H1 (cell line): ENCODE measurements around the gene PIAS1.
"Not testable (repeated sequence)": the region's sequence is repeated elsewhere in the genome, so short reads cannot be mapped to it uniquely, and the experiment has no call there.

Experiments used
- ATF2 ChIP-seq: IDR thresholded peaks from 2 replicates; pipeline ENCODE4 v1.6.1; 2012; ENCODE audit warnings: low read length, inconsistent platforms
- CBX8 ChIP-seq: fragments of 300-800, 300-1000 bp; sonication (generic); IDR thresholded peaks from 2 replicates; pipeline ENCODE4 v1.7.1; 2016; ENCODE audit warnings: low read depth, low read length, borderline replicate concordance
- CHD1 ChIP-seq: IDR thresholded peaks from 2 replicates; pipeline ENCODE4 v1.6.1; 2012; ENCODE audit warnings: low read depth, low read length, improper control_type of control experiment
- EP300 ChIP-seq, 2 experiments: IDR thresholded peaks; 1 replicate in 1 of 2; 2 replicates in 1 of 2; pipeline ENCODE4 v1.6.1; 2011 to 2012; ENCODE audit warnings: low read depth in 2 of 2, low read length in 2 of 2, mild to moderate bottlenecking in 2 of 2, borderline replicate concordance in 1 of 2, inconsistent platforms in 1 of 2, moderate library complexity in 1 of 2
- GABPA ChIP-seq: IDR thresholded peaks from 2 replicates; pipeline ENCODE4 v1.6.1; 2011; ENCODE audit warnings: mild to moderate bottlenecking, low read length, moderate library complexity, borderline replicate concordance; ENCODE audit not compliant: insufficient read depth
- POLR2A ChIP-seq, 2 experiments: IDR thresholded peaks; 1 replicate in 1 of 2; 2 replicates in 1 of 2; pipeline ENCODE4 v1.6.1; 2011; ENCODE audit warnings: low read depth in 2 of 2, low read length in 2 of 2, mild to moderate bottlenecking in 2 of 2; ENCODE audit errors: control extremely low read depth in 1 of 2
- POU5F1 ChIP-seq: IDR thresholded peaks from 2 replicates; pipeline ENCODE4 v1.6.1; 2011; ENCODE audit warnings: low read depth, mild to moderate bottlenecking, low read length, moderate library complexity
- RFX5 ChIP-seq: IDR thresholded peaks from 2 replicates; pipeline ENCODE4 v1.6.1; 2011; ENCODE audit warnings: low read depth, low read length, improper control_type of control experiment, borderline replicate concordance
- SP1 ChIP-seq: IDR thresholded peaks from 2 replicates; pipeline ENCODE4 v1.6.1; 2011; ENCODE audit warnings: low read depth, low read length
- USF2 ChIP-seq: IDR thresholded peaks from 2 replicates; pipeline ENCODE4 v1.6.1; 2011; ENCODE audit warnings: low read length, improper control_type of control experiment
- YY1 ChIP-seq: IDR thresholded peaks from 2 replicates; pipeline ENCODE4 v1.6.1; 2011; ENCODE audit warnings: low read depth, mild to moderate bottlenecking, low read length
- ZNF274 ChIP-seq: IDR thresholded peaks from 2 replicates; pipeline ENCODE4 v1.7.0; 2012; ENCODE audit warnings: low read length, borderline replicate concordance; ENCODE audit errors: extremely low read depth
- TF ChIP-seq, protein P1 (sequence below), 3 experiments: IDR thresholded peaks; 1 replicate in 2 of 3; 2 replicates in 1 of 3; pipeline versions ENCODE4 v1.5.1 to v1.6.1; 2011; ENCODE audit warnings: low read length in 3 of 3, mild to moderate bottlenecking in 3 of 3, inconsistent platforms in 2 of 3, low read depth in 1 of 3, moderate library complexity in 1 of 3; ENCODE audit not compliant: insufficient read depth in 1 of 3; ENCODE audit errors: control extremely low read depth in 1 of 3

GRCh38 chr15:68172037-68172436 lies 117.9 kb downstream of the PIAS1 start:
- TF ChIP-seq, protein P1, sequence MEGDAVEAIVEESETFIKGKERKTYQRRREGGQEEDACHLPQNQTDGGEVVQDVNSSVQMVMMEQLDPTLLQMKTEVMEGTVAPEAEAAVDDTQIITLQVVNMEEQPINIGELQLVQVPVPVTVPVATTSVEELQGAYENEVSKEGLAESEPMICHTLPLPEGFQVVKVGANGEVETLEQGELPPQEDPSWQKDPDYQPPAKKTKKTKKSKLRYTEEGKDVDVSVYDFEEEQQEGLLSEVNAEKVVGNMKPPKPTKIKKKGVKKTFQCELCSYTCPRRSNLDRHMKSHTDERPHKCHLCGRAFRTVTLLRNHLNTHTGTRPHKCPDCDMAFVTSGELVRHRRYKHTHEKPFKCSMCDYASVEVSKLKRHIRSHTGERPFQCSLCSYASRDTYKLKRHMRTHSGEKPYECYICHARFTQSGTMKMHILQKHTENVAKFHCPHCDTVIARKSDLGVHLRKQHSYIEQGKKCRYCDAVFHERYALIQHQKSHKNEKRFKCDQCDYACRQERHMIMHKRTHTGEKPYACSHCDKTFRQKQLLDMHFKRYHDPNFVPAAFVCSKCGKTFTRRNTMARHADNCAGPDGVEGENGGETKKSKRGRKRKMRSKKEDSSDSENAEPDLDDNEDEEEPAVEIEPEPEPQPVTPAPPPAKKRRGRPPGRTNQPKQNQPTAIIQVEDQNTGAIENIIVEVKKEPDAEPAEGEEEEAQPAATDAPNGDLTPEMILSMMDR (IDR thresholded peaks at IDR 0.05; ENCODE audit: control extremely low read depth in 1 of 3, insufficient read depth in 1 of 3, low read depth in 1 of 3, low read length in 3 of 3), result not testable (repeated sequence)
- TF ChIP-seq USF2; YY1; ZNF274; GABPA; POLR2A (IDR thresholded peaks at IDR 0.05; ENCODE audit: control extremely low read depth in 1 of 2, low read depth in 2 of 2, low read length in 2 of 2); EP300 (IDR thresholded peaks at IDR 0.05; ENCODE audit: borderline replicate concordance in 1 of 2, low read depth in 2 of 2, low read length in 2 of 2); SP1; CHD1; ATF2; RFX5; CBX8; POU5F1: not testable (repeated sequence)
